HepG2 (cell line): ENCODE results near the gene SMIM24. TPM values are rescaled to one million over a fixed set of nuclear protein-coding genes. Genes with fewer than 3 reads are reported as not detected.

ENCODE experiments used
- ASH2L ChIP-seq: fragments of 300-600, 200-600 bp; sonication (generic); IDR thresholded peaks from 2 replicates; pipeline ENCODE4 v1.7.0; 2017; ENCODE audit warnings: low read depth, mild to moderate bottlenecking, moderate library complexity, mixed read lengths, low read length; ENCODE audit not compliant: insufficient read length
- HIC2 ChIP-seq: sonication (generic); formaldehyde crosslinking; IDR thresholded peaks from 2 replicates; pipeline ENCODE4 v1.9.0; 2022; ENCODE audit warnings: low read depth, missing genetic modification reagents
- JDP2 ChIP-seq: sonication (generic); formaldehyde crosslinking; IDR thresholded peaks from 2 replicates; pipeline ENCODE4 v1.8.1; 2022; ENCODE audit warnings: missing genetic modification reagents, borderline replicate concordance
- PAWR ChIP-seq: sonication (generic); formaldehyde crosslinking; IDR thresholded peaks from 2 replicates; pipeline ENCODE4 v1.4.0; 2020; ENCODE audit warnings: missing genetic modification reagents, mild to moderate bottlenecking, borderline replicate concordance
- TCF7L2 ChIP-seq: IDR thresholded peaks from 2 replicates; pipeline ENCODE4 v1.6.1; 2011; ENCODE audit warnings: mild to moderate bottlenecking, low read depth, low read length, moderate library complexity
- ZFY ChIP-seq: sonication (generic); formaldehyde crosslinking; IDR thresholded peaks from 2 replicates; pipeline ENCODE4 v1.4.0; 2020; ENCODE audit warnings: missing genetic modification reagents
- ZNF138 ChIP-seq: sonication (generic); formaldehyde crosslinking; IDR thresholded peaks from 2 replicates; pipeline ENCODE4 v1.5.0; 2020; ENCODE audit warnings: mild to moderate bottlenecking, low read depth, missing genetic modification reagents
- ZNF530 ChIP-seq: sonication (generic); formaldehyde crosslinking; IDR thresholded peaks from 2 replicates; pipeline ENCODE4 v1.5.0; 2020; ENCODE audit warnings: low read depth, mild to moderate bottlenecking, missing genetic modification reagents
- ZNF607 ChIP-seq: sonication (generic); formaldehyde crosslinking; IDR thresholded peaks from 2 replicates; pipeline ENCODE4 v1.5.1; 2020; ENCODE audit warnings: missing genetic modification reagents, mild to moderate bottlenecking, borderline replicate concordance
- ZNF768 ChIP-seq: sonication (generic); formaldehyde crosslinking; IDR thresholded peaks from 2 replicates; pipeline ENCODE4 v1.4.0; 2020; ENCODE audit warnings: missing genetic modification reagents
- ZSCAN20 ChIP-seq: sonication (generic); formaldehyde crosslinking; IDR thresholded peaks from 2 replicates; pipeline ENCODE4 v1.4.0; 2020; ENCODE audit warnings: missing genetic modification reagents, mild to moderate bottlenecking, borderline replicate concordance
- polyA plus RNA-seq, 8 experiments: library from polyadenylated mRNA; depleted of rRNA in 3 of 8; stranded (reverse) in 7 of 8; unstranded in 1 of 8; fragments of >200 nt; fragmentation: Illumina TruSeq in 4 of 8; extraction: Trizol in 4 of 8; gene quantifications; 2 replicates each; pipeline versions ENCODE4 v1.2.1 to v1.2.3, GENCODE V29; 2011 to 2016; ENCODE audit warnings: low read depth in 4 of 8, missing spikeins in 1 of 8, mixed read lengths in 1 of 8; ENCODE audit not compliant: insufficient read depth in 1 of 8
- total RNA-seq, 5 experiments: library from RNA; depleted of rRNA; stranded (reverse); fragments of >200 nt; fragmentation: Illumina TruSeq; extraction: Trizol; gene quantifications; 2 replicates each; pipeline ENCODE4 v1.2.3, GENCODE V29; 2016; ENCODE audit warnings: low read depth in 1 of 5
- TF ChIP-seq, protein P1 (sequence below): sonication (generic); formaldehyde crosslinking; IDR thresholded peaks from 2 replicates; pipeline ENCODE4 v1.4.0; 2020; ENCODE audit warnings: missing genetic modification reagents, mild to moderate bottlenecking, borderline replicate concordance
- TF ChIP-seq, protein P2 (sequence below): sonication (generic); formaldehyde crosslinking; conservative IDR thresholded peaks from 2 replicates; pipeline ENCODE4 v1.4.0; 2020; ENCODE audit warnings: missing genetic modification reagents
- TF ChIP-seq, protein P3 (sequence below): IDR thresholded peaks from 2 replicates; pipeline ENCODE4 v1.6.1; 2016; ENCODE audit warnings: mild to moderate bottlenecking, missing biosample characterization, missing genetic modification reagents
- TF ChIP-seq, protein P4 (sequence below): IDR thresholded peaks from 2 replicates; pipeline ENCODE4 v1.6.1; 2016

The SMIM24 gene
- total and polyA plus RNA-seq, 2 of the 13 experiments (the other 11 are each of a cell fraction or from before 2014, with no cell fraction given), result 11.2 to 70.6 TPM

- TF ChIP-seq, protein P1, sequence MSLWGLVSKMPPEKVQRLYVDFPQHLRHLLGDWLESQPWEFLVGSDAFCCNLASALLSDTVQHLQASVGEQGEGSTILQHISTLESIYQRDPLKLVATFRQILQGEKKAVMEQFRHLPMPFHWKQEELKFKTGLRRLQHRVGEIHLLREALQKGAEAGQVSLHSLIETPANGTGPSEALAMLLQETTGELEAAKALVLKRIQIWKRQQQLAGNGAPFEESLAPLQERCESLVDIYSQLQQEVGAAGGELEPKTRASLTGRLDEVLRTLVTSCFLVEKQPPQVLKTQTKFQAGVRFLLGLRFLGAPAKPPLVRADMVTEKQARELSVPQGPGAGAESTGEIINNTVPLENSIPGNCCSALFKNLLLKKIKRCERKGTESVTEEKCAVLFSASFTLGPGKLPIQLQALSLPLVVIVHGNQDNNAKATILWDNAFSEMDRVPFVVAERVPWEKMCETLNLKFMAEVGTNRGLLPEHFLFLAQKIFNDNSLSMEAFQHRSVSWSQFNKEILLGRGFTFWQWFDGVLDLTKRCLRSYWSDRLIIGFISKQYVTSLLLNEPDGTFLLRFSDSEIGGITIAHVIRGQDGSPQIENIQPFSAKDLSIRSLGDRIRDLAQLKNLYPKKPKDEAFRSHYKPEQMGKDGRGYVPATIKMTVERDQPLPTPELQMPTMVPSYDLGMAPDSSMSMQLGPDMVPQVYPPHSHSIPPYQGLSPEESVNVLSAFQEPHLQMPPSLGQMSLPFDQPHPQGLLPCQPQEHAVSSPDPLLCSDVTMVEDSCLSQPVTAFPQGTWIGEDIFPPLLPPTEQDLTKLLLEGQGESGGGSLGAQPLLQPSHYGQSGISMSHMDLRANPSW (CRISPR knock-in tag), result no peak
- TF ChIP-seq ZNF768, result 0 out of 2 replicates have a peak, but pooled peaks have one; percentile 58
- no peak for TF ChIP-seq ASH2L
- no peak for TF ChIP-seq TCF7L2
- TF ChIP-seq ZNF138 (CRISPR knock-in tag), result no peak
- peak; percentile 98 for TF ChIP-seq ZNF607
- no peak for TF ChIP-seq ZSCAN20 (CRISPR knock-in tag)
- no peak for TF ChIP-seq PAWR (CRISPR knock-in tag)
- TF ChIP-seq, protein P2, sequence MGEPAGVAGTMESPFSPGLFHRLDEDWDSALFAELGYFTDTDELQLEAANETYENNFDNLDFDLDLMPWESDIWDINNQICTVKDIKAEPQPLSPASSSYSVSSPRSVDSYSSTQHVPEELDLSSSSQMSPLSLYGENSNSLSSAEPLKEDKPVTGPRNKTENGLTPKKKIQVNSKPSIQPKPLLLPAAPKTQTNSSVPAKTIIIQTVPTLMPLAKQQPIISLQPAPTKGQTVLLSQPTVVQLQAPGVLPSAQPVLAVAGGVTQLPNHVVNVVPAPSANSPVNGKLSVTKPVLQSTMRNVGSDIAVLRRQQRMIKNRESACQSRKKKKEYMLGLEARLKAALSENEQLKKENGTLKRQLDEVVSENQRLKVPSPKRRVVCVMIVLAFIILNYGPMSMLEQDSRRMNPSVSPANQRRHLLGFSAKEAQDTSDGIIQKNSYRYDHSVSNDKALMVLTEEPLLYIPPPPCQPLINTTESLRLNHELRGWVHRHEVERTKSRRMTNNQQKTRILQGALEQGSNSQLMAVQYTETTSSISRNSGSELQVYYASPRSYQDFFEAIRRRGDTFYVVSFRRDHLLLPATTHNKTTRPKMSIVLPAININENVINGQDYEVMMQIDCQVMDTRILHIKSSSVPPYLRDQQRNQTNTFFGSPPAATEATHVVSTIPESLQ (CRISPR knock-in tag), result no peak
- peak; percentile 68 for TF ChIP-seq HIC2 (CRISPR knock-in tag)
- TF ChIP-seq, protein P3, sequence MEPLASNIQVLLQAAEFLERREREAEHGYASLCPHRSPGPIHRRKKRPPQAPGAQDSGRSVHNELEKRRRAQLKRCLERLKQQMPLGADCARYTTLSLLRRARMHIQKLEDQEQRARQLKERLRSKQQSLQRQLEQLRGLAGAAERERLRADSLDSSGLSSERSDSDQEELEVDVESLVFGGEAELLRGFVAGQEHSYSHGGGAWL (CRISPR knock-in tag), result peak; percentile 86
- TF ChIP-seq JDP2 (CRISPR knock-in tag), result no peak; the same call in 1 of the 2 replicates
- TF ChIP-seq ZFY (CRISPR knock-in tag), result peak; percentile 69
- TF ChIP-seq, protein P4, sequence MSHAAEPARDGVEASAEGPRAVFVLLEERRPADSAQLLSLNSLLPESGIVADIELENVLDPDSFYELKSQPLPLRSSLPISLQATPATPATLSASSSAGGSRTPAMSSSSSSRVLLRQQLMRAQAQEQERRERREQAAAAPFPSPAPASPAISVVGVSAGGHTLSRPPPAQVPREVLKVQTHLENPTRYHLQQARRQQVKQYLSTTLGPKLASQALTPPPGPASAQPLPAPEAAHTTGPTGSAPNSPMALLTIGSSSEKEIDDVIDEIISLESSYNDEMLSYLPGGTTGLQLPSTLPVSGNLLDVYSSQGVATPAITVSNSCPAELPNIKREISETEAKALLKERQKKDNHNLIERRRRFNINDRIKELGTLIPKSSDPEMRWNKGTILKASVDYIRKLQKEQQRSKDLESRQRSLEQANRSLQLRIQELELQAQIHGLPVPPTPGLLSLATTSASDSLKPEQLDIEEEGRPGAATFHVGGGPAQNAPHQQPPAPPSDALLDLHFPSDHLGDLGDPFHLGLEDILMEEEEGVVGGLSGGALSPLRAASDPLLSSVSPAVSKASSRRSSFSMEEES, result peak; percentile 79; the same call in 1 of the 2 replicates
- no peak for TF ChIP-seq ZNF530 (CRISPR knock-in tag)
Measured at GRCh38 chr19:3481241-3482090, 1.1 kb upstream of the SMIM24 start (continued).
